HG03095 (cell line): ENCODE data around the gene MSANTD4.
"Not testable (repeated sequence)": the region's sequence is repeated elsewhere in the genome, so short reads cannot be mapped to it uniquely, and the experiment has no call there.

Source experiments
- ATAC-seq: cut with Tn5 transposase; IDR thresholded peaks from one replicate; pipeline ENCODE4 v1.9.1; 2021; ENCODE audit warnings: moderate library complexity; ENCODE audit not compliant: unreplicated experiment

Gene MSANTD4

GRCh38 chr11:106014620-106015019, 7.4 kb downstream of the MSANTD4 start:
- ATAC-seq, result no peak

GRCh38 chr11:106014035-106014434, 8.0 kb downstream of the MSANTD4 start:
- no peak for ATAC-seq

- ATAC-seq, result no peak
Observed at GRCh38 chr11:106012744-106013143, 9.3 kb downstream of the MSANTD4 start.

GRCh38 chr11:106011481-106011880, 10.6 kb downstream of the MSANTD4 start:
- no peak for ATAC-seq

GRCh38 chr11:106003094-106003493, 18.9 kb downstream of the MSANTD4 start:
- ATAC-seq, result not testable (repeated sequence)

- ATAC-seq, result no peak
Observed at GRCh38 chr11:106001304-106002012, 20.6 kb downstream of the MSANTD4 start.

- no peak for ATAC-seq
Observed at GRCh38 chr11:105991888-105992287, 30.2 kb downstream of the MSANTD4 start.

- ATAC-seq, result no peak
Observed at GRCh38 chr11:105989124-105989523, 32.9 kb downstream of the MSANTD4 start.

GRCh38 chr11:105988197-105988596, 33.8 kb downstream of the MSANTD4 start:
- no peak for ATAC-seq

GRCh38 chr11:105986554-105986953, 35.5 kb downstream of the MSANTD4 start:
- ATAC-seq, result no peak

GRCh38 chr11:105979997-105980703, 41.9 kb downstream of the MSANTD4 start:
- no peak for ATAC-seq

GRCh38 chr11:105975128-105975527, 46.9 kb downstream of the MSANTD4 start:
- no peak for ATAC-seq

- ATAC-seq, result no peak
Observed at GRCh38 chr11:105969756-105970155, 52.3 kb downstream of the MSANTD4 start.

GRCh38 chr11:105968021-105968697, 53.9 kb downstream of the MSANTD4 start:
- no peak for ATAC-seq

GRCh38 chr11:105960252-105961245, 61.5 kb downstream of the MSANTD4 start:
- ATAC-seq, result no peak
